OCI-LY1 (cell line): ENCODE data around the gene ENPP4.

ENCODE experiments used
- H2AFZ ChIP-seq: fragments of 200-600 bp; sonication (generic), shearing (Covaris generic); 2 replicates; pipeline ENCODE4 v1.6.0; 2014; ENCODE audit warnings: antibody characterized with exemption, mild to moderate bottlenecking, low read length
- H3F3A ChIP-seq: fragments of 200-600 bp; sonication (generic), shearing (Covaris generic); 2 replicates; pipeline ENCODE4 v1.6.0; 2014; ENCODE audit warnings: mild to moderate bottlenecking, antibody characterized with exemption, low read length, moderate library complexity; ENCODE audit not compliant: insufficient read depth
- H3K27ac ChIP-seq: fragments of 200-600 bp; sonication (generic); 2 replicates; pipeline ENCODE4 v1.5.1; 2014; ENCODE audit warnings: low read length, mixed run types, mild to moderate bottlenecking, low read depth; ENCODE audit not compliant: poor library complexity, severe bottlenecking
- H3K27me3 ChIP-seq: fragments of 200-600 bp; sonication (generic); 2 replicates; pipeline ENCODE4 v1.6.0; 2014; ENCODE audit warnings: antibody characterized with exemption, mild to moderate bottlenecking, low read length, moderate library complexity; ENCODE audit not compliant: insufficient read depth
- H3K36me3 ChIP-seq: fragments of 200-600 bp; sonication (generic); 2 replicates; pipeline ENCODE4 v1.6.1; 2014; ENCODE audit warnings: mild to moderate bottlenecking, antibody characterized with exemption, low read length, moderate library complexity, mixed read lengths; ENCODE audit not compliant: insufficient read depth
- H3K4me1 ChIP-seq: fragments of 200-600 bp; sonication (generic); 2 replicates; pipeline ENCODE4 v1.5.1; 2014; ENCODE audit warnings: mild to moderate bottlenecking, low read length, moderate library complexity; ENCODE audit not compliant: insufficient read depth, severe bottlenecking
- H3K4me2 ChIP-seq: fragments of 200-600 bp; sonication (generic), shearing (Covaris generic); 2 replicates; pipeline ENCODE4 v1.6.1; 2014; ENCODE audit warnings: low read length
- H3K4me3 ChIP-seq: fragments of 200-600 bp; sonication (generic); 2 replicates; pipeline ENCODE4 v1.5.1; 2014; ENCODE audit warnings: low read length, low read depth, mild to moderate bottlenecking, mixed read lengths; ENCODE audit not compliant: poor library complexity, severe bottlenecking
- H3K79me2 ChIP-seq: fragments of 200-600 bp; shearing (Covaris generic); 2 replicates; pipeline ENCODE4 v1.6.1; 2016; ENCODE audit warnings: mixed run types, low read length, mixed read lengths; ENCODE audit not compliant: insufficient read depth
- H3K9ac ChIP-seq: fragments of 200-600 bp; sonication (generic), shearing (Covaris generic); 2 replicates; pipeline ENCODE4 v1.6.1; 2014; ENCODE audit warnings: mild to moderate bottlenecking, low read length, mixed read lengths
- H3K9me2 ChIP-seq: fragments of 200-600 bp; sonication (generic), shearing (Covaris generic); 2 replicates; pipeline ENCODE4 v1.6.1; 2014; ENCODE audit warnings: low read depth, mild to moderate bottlenecking, low read length, mixed read lengths
- H3K9me3 ChIP-seq: fragments of 200-600 bp; shearing (Covaris generic); 2 replicates; pipeline ENCODE4 v1.6.1; 2014; ENCODE audit warnings: low read length, mixed read lengths
- H4K20me1 ChIP-seq: fragments of 200-600 bp; sonication (generic), shearing (Covaris generic); 2 replicates; pipeline ENCODE4 v1.6.0; 2016; ENCODE audit warnings: mild to moderate bottlenecking, low read length; ENCODE audit not compliant: insufficient read depth
- EZH2 ChIP-seq: fragments of 200-600 bp; sonication (generic), shearing (Covaris generic); IDR thresholded peaks from 2 replicates; pipeline ENCODE4 v1.8.0; 2017; ENCODE audit warnings: borderline replicate concordance, mixed run types, mild to moderate bottlenecking, antibody characterized with exemption, low read length, moderate library complexity, mixed read lengths
- TF ChIP-seq, protein P1 (sequence below): fragments of 200-600 bp; sonication (generic), shearing (Covaris generic); IDR thresholded peaks from 2 replicates; pipeline ENCODE4 v1.5.1; 2017; ENCODE audit warnings: mild to moderate bottlenecking, antibody characterized with exemption, low read length, moderate library complexity, mixed read lengths

The ENPP4 gene

DNA sequence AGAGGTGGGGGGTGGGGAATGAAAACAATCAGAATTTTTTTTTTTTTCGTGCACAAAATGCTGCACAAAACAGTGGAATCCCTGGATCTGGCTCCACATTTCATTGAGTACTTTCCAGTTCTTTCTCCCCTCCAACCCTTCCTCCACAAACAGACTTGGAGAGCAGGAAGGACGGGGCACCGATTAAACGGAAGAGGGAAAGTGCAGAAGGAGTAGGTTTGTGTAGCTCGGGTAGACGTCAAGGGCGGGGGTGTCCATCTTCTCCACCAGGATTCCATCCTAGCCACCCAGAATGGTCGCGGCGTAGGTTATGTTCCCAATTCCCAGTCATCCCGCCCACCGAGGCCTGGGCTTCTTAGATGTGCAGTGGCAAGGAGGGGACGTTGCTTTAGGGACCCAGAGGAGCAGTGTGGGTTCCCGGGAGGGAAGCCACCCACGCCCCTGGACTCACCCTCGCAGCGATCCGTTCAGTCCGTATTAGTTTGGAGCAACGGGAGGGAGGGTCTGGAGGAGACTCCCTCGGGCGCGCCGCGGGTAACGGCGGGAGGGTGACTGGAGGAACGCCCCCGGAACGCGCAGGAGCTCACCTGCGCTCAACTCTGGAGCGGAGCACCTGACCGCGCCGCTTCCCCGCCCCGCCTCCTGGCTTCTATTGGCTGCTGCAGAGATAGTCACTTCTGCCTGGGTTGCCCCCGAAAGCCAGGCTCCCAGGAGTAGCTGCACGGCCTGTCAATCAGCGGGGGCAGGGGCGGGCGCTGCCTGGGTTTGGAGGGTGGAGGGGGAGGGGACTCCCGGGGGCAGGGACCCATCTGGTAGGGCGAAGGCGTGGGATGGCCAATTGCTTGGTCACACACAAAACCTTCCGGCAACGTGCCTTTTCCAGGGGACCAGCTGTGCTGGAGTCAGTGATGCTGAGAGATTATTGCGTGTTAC lies 40.8 kb downstream of the ENPP4 start, which contains the start of gene ENPP5:
ENPP5 (minus strand) TSS at position 624 of the 933 bp plus-strand sequence. CDS start 2,718 bp downstream, outside the sequence.
- no peaks in the 10 kb centered on the region for H4K20me1 ChIP-seq
- peaks cover 14% of the 10 kb centered on the region for H3K36me3 ChIP-seq
- H3K4me3 ChIP-seq: peak within 1 kb of the TSS; percentile 88
- H3K27me3 ChIP-seq: no peaks in the 10 kb centered on the region
- H3K9me2 ChIP-seq: no peaks in the 10 kb centered on the region
- H2AFZ ChIP-seq: peak within 1 kb of the TSS; percentile 86
- no peak within 1 kb of the TSS for H3K27ac ChIP-seq
- H3K4me1 ChIP-seq: peaks cover 22% of the 10 kb centered on the region
- no peaks in the 10 kb centered on the region for H3K79me2 ChIP-seq
- H3F3A ChIP-seq: no peaks in the 10 kb centered on the region
- peak within 1 kb of the TSS; percentile 70 for H3K9ac ChIP-seq
- H3K9me3 ChIP-seq: no peaks in the 10 kb centered on the region
- TF ChIP-seq, protein P1, sequence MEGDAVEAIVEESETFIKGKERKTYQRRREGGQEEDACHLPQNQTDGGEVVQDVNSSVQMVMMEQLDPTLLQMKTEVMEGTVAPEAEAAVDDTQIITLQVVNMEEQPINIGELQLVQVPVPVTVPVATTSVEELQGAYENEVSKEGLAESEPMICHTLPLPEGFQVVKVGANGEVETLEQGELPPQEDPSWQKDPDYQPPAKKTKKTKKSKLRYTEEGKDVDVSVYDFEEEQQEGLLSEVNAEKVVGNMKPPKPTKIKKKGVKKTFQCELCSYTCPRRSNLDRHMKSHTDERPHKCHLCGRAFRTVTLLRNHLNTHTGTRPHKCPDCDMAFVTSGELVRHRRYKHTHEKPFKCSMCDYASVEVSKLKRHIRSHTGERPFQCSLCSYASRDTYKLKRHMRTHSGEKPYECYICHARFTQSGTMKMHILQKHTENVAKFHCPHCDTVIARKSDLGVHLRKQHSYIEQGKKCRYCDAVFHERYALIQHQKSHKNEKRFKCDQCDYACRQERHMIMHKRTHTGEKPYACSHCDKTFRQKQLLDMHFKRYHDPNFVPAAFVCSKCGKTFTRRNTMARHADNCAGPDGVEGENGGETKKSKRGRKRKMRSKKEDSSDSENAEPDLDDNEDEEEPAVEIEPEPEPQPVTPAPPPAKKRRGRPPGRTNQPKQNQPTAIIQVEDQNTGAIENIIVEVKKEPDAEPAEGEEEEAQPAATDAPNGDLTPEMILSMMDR: no peak
- no peak for TF ChIP-seq EZH2
- peak within 1 kb of the TSS; percentile 87 for H3K4me2 ChIP-seq

DNA sequence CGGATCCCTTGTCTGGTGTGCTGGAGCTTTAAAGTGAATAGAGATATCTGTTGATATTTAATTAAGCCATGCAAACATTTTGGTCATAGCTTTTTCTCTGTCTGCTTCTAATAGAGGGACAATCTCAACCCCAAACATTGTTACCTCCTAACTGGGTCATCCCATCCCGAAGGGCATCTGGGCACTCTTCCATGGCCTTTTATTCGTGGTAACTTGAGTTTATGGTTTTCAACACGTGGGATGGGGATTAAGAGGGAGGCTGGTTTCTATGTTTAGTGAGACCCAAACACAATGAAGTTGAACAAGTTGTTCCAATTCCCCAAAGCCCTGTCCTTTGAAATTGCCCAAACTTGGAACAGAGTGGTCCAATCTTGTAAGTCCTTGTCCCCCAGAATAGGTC lies 42.4 kb downstream of the ENPP4 start:
- Histone ChIP-seq H3K4me3 (no peak overlapping the region), H3K4me1 (peaks cover 30% of the 10 kb centered on the region), H3K9me2 (no peaks in the 10 kb centered on the region), H3K9me3 (no peaks in the 10 kb centered on the region), H3K36me3 (peaks cover 8% of the 10 kb centered on the region; the same call in 1 of the 2 replicates), H2AFZ (no peak overlapping the region), H3F3A (no peaks in the 10 kb centered on the region), H3K4me2 (no peak overlapping the region), H3K79me2 (no peaks in the 10 kb centered on the region), H3K27me3 (no peaks in the 10 kb centered on the region), H3K27ac (no peak overlapping the region), H4K20me1 (no peaks in the 10 kb centered on the region), H3K9ac (no peak overlapping the region)
- TF ChIP-seq, protein P1: no peak
- TF ChIP-seq EZH2: no peak

DNA sequence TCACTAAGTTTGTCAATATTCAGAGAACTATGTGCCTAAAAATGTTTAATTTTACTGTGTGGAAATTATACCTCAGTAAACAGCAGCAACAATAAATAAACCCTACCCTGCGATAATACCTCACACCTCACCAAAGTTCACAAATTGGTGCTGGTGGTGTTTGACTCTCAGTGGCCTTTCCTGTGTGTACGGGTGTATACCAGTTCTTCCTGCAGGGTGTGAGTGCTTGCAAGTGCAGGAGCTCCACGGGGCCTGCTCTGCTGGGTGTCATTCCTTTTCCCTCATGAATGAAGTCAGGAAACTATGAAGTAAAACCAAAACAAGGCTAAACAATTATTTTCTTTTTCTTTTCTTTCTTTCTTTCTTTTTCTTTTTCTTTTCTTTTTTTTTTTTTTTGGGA lies 45.1 kb downstream of the ENPP4 start:
- Histone ChIP-seq H3K4me1 (peaks cover 21% of the 10 kb centered on the region), H3K9ac (no peak overlapping the region), H3K9me3 (no peaks in the 10 kb centered on the region), H3K4me3 (no peak overlapping the region), H3K27ac (no peak overlapping the region), H3K36me3 (no peaks in the 10 kb centered on the region), H3K27me3 (no peaks in the 10 kb centered on the region), H3K4me2 (no peak overlapping the region), H3K9me2 (no peaks in the 10 kb centered on the region), H3F3A (no peaks in the 10 kb centered on the region), H4K20me1 (no peaks in the 10 kb centered on the region), H2AFZ (no peak overlapping the region), H3K79me2 (no peaks in the 10 kb centered on the region)
- TF ChIP-seq, protein P1: no peak
- TF ChIP-seq EZH2: no peak
